DMS153 treated with DMSO at 0.1 percent for 48 hours (cell line): ENCODE results near the gene TMEM191C.
"Not testable (repeated sequence)": the region's sequence is repeated elsewhere in the genome, so short reads cannot be mapped to it uniquely, and the experiment has no call there.

Experiments
- DNase-seq: peaks from one replicate; lab custom pipeline; 2025; ENCODE audit not compliant: unreplicated experiment; lab: John Stamatoyannopoulos, UW

The TMEM191C gene

GRCh38 chr22:21446128-21446826 is 20.9 kb upstream of the TMEM191C start:
- no peak for DNase-seq

DNA sequence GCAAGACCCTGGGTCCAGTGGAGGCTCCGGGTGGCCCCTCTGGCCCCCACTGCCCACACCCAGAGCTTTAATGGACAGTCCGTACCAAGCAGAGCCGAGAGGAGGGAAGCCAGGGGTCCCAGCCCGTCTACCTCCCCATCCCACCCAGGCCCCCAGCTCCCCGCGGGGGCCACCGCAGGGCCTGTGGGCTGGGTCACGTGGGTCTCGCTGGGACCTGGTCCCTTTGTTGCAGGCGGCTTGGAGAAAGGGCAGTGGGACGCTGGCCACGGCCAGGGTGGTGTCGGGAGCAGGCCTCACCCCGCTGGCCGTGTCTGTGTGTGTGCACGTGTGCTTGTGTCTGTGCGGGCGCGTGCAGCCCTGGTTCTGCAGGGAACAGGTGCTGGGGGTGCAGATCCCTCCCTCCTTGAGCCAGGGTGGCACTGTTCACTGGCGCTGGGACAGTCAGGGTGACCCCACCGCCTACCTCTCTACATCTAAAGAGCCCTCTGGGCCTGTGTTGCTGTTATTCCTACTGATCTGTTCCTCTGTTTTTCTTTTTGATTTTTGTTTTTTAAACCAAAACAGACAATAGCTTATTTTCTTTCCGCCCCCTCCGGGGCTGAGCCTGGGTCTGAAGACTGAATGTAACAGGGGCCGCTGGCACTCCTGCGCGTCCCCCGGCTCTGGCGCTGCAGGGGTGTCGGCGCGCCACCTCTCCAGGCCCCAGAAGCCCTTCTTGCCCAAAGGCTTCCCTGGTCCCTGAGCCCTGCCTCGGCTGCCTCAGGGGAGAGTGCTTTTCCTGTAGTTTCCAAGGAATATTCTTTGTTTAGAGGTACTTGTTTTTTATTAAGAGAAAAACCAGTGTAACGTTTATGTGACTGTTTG is 20.1 kb upstream of the TMEM191C start:
- DNase-seq: no peak

GRCh38 chr22:21447694-21448402 is 19.3 kb upstream of the TMEM191C start:
- DNase-seq: no peak

- DNase-seq: no peak
Measured at GRCh38 chr22:21448627-21449416, 18.4 kb upstream of the TMEM191C start.

- no peak for DNase-seq
Measured at GRCh38 chr22:21449531-21450319, 17.5 kb upstream of the TMEM191C start.

DNA sequence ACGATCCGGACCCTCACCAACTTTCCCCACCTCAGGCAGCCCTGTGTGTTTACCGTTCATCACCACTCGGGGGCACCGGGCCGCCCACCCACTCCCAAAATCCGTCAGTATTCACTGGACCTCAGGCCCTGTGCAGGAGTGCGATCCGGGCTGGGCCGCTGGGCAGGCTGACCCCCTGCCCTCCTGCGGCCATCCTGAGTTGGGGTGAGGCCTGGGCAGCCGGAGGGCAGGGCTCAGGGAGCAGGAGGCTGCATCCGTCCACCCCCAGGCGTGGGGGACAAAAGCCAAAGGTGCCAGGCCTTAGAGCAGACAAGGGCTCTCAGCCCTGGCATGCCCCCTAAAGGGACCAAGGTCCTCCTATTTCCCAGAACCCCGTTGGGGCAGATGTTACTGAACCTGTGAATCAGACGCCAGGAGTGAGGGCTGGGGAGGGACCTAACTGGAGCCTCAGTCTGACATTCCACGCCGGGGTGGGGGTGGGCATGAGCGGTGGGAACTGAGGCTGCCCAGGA is 16.8 kb upstream of the TMEM191C start:
- DNase-seq: no peak

GRCh38 chr22:21450858-21451353 is 16.3 kb upstream of the TMEM191C start:
- no peak for DNase-seq

DNA sequence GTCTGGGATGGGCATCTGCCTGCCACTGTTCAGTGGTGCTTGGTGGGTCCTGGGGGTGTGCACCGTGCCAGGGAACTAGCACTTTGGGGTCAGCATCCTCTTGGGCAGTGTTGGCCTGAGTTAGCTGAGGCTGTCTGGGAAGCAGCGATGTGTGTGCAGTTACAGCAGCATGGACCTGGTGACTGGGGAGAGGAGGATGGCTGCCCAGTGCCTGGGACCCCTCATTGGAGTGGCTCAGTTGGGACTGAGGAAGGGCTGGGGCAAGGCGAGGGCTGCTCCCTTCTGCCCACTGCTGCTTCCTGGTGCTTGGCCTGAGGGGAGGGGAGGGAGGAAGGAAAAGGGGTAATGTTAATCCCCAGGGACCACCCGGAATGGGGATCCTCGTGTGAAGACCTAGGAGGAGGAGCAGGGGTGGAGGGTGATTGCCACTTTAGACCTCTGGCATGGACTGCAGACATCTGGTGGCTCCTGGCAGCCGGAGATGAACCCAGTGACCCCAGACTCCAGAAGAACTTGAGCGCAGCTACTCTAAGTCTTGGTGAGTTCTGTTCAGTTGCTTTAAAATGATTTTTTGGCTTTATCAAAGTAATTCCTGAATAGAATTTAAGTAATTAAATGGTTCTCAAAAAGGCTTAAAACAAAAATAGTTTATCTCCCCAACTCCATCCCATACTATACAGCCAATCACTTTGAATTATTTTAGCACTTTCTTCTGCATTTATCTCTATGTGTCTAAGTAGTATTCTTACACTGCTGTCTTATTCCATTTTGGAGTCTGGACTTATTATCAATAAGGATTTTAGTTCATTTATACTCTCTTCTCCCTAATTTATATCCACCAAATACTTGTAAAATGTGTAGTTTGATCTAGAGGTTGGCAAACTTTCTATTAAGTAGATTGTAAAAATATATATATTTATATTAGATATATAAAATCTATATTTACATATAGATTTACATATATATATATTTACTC is 15.4 kb upstream of the TMEM191C start:
- DNase-seq: no peak

GRCh38 chr22:21452666-21453065 is 14.5 kb upstream of the TMEM191C start:
- not testable (repeated sequence) for DNase-seq

- DNase-seq: not testable (repeated sequence)
Measured at GRCh38 chr22:21454998-21455333, 12.2 kb upstream of the TMEM191C start.

GRCh38 chr22:21455334-21456089 is 11.7 kb upstream of the TMEM191C start:
- no peak for DNase-seq

GRCh38 chr22:21457023-21457787 is 10.0 kb upstream of the TMEM191C start:
- DNase-seq: no peak

GRCh38 chr22:21462672-21463071 is 4.5 kb upstream of the TMEM191C start:
- DNase-seq: not testable (repeated sequence)

DNA sequence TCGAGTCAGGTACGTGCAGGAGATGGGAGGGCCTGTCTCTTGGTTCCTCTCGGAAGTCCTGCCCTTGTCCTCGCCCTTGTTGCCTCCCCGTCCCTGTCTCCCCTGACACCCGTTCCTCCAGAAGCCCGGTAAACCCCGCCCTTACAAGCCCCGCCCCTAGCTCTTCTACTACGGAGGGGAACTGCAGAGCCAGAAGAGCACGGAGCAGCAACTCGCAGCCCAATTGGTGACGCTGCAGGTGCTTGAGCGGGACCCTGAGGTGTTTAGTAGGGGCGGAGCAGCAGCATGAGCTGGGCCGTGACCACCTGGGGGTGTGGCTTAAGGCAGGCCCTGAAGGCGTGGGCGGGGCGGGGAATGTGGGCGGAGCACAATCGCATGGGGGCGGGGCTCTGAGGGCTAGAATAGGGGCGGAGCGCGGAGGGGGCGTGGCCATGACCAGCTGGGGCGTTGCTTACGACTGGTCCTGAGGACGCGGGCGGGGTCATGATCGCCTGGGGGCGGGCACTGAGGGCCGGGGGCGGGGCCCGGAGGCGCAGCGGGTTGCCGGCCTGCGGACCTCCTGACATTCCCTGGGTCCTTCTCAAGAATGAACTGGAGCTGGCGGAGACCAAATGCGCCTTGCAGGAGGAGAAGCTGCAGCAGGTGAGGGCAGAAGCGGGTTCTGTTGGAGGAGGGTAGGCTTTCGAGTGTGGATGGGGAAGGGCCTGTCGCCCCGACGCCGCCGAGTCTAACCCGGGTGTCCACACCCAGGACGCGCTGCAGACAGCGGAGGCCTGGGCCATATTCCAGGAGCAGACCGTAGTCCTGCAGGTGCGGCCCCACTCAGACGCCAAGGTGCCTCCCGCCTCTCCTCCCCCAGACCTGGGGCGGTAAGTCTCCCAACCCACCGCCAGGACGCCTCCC is 1.3 kb downstream of the TMEM191C start:
- DNase-seq: not testable (repeated sequence)

DNA sequence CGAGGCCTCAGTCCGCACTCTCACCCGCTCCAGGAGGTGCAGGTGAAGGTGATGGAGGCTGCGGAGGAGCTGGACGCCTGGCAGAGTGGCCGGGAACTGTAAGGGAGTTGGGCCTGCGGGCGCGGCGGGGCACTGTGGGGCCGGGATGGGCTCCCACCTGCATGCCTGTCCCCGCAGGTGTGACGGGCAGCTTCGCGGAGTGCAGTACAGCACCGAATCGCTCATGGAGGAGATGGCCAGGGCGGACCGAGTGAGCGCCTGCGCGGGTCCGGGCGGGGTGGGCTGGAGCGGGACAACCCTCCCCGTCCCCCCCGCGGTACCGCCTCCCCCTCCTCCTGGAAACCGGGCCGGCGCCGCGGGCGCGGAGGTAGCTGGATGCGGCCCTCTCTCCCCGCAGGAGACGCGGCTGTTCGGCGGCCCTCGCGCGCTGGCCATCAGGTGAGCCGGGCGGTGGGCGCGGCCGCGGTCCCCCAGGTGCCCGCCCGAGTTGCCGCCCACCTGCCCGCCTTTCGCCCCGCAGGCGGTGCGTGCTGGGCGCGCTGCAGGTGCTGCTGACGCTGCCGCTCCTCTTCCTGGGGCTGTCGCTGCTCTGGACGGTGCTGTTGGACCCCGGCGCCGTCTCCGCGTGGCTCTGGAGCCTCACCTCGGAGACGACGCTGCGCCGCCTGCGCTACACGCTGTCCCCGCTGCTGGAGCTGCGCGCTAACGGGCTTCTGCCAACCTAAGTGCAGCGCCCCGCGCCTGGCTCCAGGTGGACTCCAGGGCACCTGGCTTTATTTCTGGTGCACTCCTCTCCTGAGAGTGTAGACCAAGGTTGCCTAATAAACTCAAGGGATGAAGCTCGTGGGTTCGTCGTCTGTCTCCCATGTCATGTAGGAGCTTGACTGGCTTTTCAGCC is 2.2 kb downstream of the TMEM191C start:
- not testable (repeated sequence) for DNase-seq
